ENCODE results near the gene GPX2. TPM values are rescaled to one million over a fixed set of nuclear protein-coding genes. Genes with fewer than 3 reads are reported as not detected.

Gene GPX2
- total RNA-seq: 1.1 TPM

GRCh38 chr14:64942531-64943111, at the start of gene GPX2:
Gene GPX2, minus strand, starts transcription at chr14:64942745. Its CDS starts 19 bp downstream, at chr14:64942726.
- DNase-seq: no peak

- DNase-seq: no peak
Observed at GRCh38 chr14:64990939-64991338, 48.4 kb upstream of the GPX2 start.

- DNase-seq: no peak
Observed at GRCh38 chr14:64990296-64990695, 47.8 kb upstream of the GPX2 start.

DNA sequence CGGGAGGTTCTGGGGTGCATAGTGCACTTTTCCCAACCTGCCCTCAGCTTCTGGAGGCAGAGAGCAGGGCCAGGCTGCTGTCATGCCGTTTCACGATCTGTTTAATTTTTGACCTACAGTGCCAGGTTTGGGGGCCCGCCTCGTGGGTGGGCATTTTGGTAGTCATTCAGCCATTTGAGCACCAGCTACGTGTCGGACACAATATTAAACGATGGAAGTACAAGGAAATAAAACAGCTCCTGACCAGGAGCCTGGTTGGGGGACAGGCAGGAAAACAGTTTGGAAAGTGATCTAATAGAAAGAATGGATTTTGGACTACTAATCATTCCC, 44.9 kb upstream of the GPX2 start:
- DNase-seq: no peak

GRCh38 chr14:64986648-64987437, 44.3 kb upstream of the GPX2 start, which contains the start of gene FNTB:
Gene FNTB, plus strand, starts transcription at chr14:64986895. Its CDS starts 59 bp downstream, at chr14:64986954.
- peak; percentile 99 for DNase-seq

- DNase-seq: peak; percentile 80
Observed at GRCh38 chr14:64983439-64984310, 41.1 kb upstream of the GPX2 start.

DNA sequence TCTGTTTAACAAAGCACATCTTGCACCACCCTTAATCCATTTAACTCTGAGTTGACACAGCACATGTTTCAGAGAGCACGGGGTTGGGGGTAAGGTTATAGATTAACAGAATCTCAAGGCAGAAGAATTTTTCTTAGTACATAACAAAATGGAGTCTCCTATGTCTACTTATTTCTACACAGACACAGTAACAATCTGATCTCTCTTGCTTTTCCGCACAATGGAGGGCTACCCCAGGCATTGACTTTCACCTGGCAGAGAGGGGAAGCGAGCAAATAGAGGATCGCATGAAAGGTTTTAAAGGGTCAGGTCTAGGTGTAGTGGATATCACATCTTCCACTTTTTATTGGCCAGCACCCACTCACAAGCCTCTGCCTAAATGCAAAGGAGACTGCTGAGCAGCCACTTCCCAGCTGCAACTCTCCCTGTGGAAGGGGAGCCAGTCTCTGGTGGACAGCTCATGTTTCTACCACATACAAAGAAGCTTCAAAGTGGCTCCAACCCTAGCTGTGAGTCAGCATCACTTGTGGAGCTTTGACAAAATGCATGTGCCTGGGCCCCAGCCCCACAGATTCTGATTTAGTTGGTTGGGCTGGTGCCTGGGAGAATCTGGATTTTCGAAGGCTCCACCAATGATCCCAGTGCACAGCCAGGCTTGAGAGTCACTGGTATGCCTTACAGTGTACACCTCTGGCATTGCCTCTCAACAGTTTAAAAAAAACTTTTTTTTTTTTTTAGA, 37.0 kb upstream of the GPX2 start:
- DNase-seq: no peak

GRCh38 chr14:64974563-64974962, 32.0 kb upstream of the GPX2 start:
- DNase-seq: no peak

DNA sequence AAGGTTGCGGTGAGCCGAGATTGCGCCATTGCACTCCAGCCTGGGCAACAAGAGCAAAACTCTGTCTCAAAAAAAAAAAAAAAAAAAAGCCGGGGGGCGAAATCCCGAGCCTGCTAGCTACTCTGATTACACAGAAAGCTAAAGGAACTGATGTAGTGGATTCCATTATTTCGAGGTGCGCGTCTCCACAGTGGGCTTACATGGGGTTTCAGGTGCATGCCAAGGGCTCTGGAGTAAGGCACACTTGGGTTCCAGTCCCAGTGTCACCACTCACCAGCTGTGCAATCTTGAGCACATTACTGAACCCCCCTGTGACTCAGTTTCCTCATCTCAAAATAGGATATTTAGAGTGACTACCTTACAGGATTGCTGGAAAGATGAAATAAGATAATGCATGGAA, 31.3 kb upstream of the GPX2 start:
- DNase-seq: no peak

DNA sequence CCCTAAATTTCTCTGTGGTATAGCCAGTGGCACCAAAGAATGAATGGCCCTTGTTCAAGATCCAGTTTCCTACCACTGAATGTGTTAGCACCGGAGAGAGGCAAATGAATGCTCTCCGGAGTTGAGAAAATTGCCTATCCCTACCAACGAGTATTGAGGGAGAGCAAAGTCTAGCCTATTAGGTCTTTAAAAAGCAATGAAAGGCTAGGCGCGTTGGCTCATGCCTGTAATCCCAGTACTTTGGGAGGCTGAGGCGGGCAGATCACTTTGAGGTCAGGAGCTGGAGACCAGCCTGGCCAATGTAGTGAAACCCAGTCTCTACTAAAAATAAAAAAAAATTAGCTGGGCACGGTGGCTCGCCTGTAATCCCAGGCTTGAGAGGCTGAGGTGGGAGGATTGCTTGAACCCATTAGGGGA, 30.5 kb upstream of the GPX2 start:
- DNase-seq: no peak

DNA sequence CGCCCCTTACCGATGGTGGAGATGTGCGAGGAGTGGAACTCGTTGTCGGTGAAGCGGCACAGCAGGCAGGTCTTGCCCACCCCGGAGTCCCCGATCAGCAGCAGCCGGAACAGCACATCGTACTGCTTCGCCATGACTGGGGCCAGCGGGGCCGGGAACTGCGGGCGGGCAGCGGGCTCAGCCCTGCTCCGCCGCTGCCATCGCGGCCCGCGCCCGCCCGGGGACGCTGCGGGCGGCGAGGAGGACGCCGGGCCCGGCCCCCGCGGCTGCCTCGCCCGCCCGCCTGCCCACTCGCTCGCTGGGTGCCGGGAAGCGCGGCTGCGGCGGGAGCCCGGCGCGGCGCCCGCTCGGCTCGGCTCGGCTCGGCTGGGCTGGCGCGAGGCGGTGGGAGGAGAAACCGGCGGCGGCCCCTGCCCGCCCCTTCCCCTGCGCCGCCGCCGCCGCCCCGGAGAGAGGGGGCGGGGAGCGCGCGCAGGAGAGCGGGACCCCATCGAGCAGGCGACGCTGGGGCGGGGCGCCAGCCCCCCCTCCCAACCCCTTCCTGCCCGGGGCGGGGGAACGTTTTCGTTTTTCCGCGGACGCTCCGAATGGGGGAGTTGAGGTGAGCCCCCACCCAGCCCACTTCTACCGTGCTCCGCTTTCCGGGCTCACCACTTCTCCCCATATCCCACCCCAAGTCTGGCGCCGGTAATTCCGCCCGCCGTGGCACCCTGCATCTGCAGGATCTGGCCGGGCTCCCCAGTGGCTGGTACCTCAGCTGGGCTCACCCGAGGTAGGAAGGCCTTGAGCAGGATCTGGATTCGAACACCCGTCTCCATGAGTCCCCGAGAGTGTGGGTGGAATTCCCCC, 29.6 kb upstream of the GPX2 start, which contains the start of gene RAB15:
RAB15 (minus strand) TSS at position 394 of the 849 bp plus-strand sequence; CDS start at position 134, 260 bp downstream.
- peak; percentile 74 for DNase-seq

DNA sequence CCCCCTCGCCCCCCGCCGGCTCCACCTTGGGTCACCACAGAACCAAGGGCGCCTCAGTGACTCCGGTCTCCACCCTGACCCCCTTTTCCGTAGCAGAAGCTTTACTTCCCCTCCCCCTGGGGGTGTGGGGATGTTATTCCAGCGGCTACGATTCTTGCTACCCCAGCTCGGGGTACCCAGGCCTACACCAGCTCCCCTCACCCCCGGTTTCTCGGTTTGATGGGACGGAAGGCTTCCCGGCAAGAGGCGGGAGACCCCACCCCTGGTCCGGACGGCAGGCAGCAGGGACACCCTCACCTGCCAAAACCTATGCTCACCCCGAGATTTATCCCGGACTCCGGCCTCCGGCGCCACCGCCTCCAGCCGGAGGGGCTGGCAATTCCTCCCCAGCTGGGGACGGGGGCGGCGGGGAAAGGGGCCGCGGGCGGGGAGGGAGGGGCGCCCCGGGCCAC, 29.0 kb upstream of the GPX2 start:
- DNase-seq: peak; percentile 15

GRCh38 chr14:64970776-64971477, 28.4 kb upstream of the GPX2 start:
- peak; percentile 66 for DNase-seq

- DNase-seq: peak; percentile 34
Observed at GRCh38 chr14:64970041-64970440, 27.5 kb upstream of the GPX2 start.

DNA sequence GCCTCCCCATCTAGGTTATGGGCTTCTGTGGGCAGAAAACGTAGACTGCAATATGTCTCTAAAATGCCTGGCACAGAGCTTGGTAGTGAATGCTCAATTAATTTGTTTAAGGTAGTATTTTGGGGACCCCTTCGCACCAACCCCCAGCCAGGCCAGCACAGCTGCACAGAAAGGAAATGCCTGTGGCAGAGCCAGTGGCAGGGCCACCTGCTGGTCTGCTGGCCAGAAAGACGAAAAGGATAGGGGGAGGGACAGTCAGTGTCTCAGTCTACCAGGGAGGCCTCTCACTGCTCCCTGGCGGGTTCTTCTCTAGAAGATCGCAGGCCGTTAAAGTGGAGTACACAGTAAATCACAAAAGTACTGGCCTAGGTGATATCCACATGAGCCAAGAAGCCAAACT, 26.1 kb upstream of the GPX2 start:
- DNase-seq: no peak

GRCh38 chr14:64968167-64968566, 25.6 kb upstream of the GPX2 start:
- DNase-seq: no peak

GRCh38 chr14:64966976-64967375, 24.4 kb upstream of the GPX2 start:
- DNase-seq: peak; percentile 42

- no peak for DNase-seq
Observed at GRCh38 chr14:64965356-64966000, 22.9 kb upstream of the GPX2 start.

- no peak for DNase-seq
Observed at GRCh38 chr14:64963611-64964010, 21.1 kb upstream of the GPX2 start.

DNA sequence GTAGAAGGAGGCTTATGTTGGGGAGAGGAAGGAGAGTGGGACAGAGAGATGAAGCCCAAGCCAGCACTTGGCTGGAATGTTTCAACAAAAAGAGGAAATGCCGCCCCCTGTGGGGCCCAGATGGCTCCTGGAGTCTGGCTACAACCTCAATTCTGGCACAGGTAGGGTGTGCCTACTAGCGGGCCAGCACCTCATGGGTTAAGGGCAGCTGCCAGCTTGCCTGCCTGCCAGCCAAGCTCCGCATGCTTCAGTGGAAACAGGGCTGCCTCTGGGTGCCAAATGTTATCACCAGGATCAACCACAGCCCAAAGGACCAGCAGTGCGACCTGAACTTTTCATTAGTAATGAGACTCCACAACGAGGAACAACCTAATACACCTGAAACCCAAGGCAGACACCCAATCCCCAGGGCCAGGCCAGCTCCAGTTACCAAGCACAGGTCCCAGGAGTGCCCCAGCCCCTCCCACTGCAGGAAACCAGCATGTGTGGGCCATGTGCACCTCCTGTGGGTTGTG, 18.3 kb upstream of the GPX2 start:
- DNase-seq: peak; percentile 46
